OCI-LY3 (cell line): ENCODE results near the gene DHX30.

Source experiments
- H2AFZ ChIP-seq: fragments of 200-600, 300-600 bp; shearing (Covaris generic); 2 replicates; pipeline ENCODE4 v1.6.0; 2014; ENCODE audit warnings: antibody characterized with exemption, low read depth, low read length
- H3K27ac ChIP-seq: fragments of 200-600, 300-600 bp; sonication (generic); 2 replicates; pipeline ENCODE4 v1.5.1; 2014; ENCODE audit warnings: mild to moderate bottlenecking, low read length, moderate library complexity, mixed read lengths
- H3K27me3 ChIP-seq: fragments of 200-600, 300-600 bp; sonication (generic); 2 replicates; pipeline ENCODE4 v1.6.1; 2014; ENCODE audit warnings: low read depth, low read length, mixed read lengths
- H3K36me3 ChIP-seq: fragments of 200-600, 300-600 bp; sonication (generic); replicated peaks from 2 replicates; pipeline ENCODE3; 2014; ENCODE audit warnings: low read depth, low read length, mixed read lengths
- H3K4me1 ChIP-seq: fragments of 300-600, 200-600 bp; sonication (generic); 2 replicates; pipeline ENCODE4 v1.6.1; 2014; ENCODE audit warnings: low read length, mixed read lengths
- H3K4me2 ChIP-seq: fragments of 200-600, 300-600 bp; sonication (generic); 2 replicates; pipeline ENCODE4 v1.6.1; 2014; ENCODE audit warnings: low read length, mixed read lengths
- H3K4me3 ChIP-seq: fragments of 300-600, 200-600 bp; sonication (generic); 2 replicates; pipeline ENCODE4 v1.5.1; 2014; ENCODE audit warnings: antibody characterized with exemption, mild to moderate bottlenecking, low read length, moderate library complexity
- H3K79me2 ChIP-seq: fragments of 300-600, 200-600 bp; shearing (Covaris generic); 2 replicates; pipeline ENCODE4 v1.6.1; 2014; ENCODE audit warnings: mild to moderate bottlenecking, low read length, mixed read lengths
- H3K9ac ChIP-seq: fragments of 300-600, 200-600 bp; shearing (Covaris generic); 2 replicates; pipeline ENCODE4 v1.6.0; 2014; ENCODE audit warnings: mild to moderate bottlenecking, low read length, moderate library complexity
- H3K9me3 ChIP-seq: fragments of 200-600, 300-600 bp; shearing (Covaris generic); 2 replicates; pipeline ENCODE4 v1.6.1; 2014; ENCODE audit warnings: low read length, mixed read lengths; ENCODE audit not compliant: insufficient read depth
- H4K20me1 ChIP-seq: fragments of 200-600, 300-600 bp; sonication (generic); 2 replicates; pipeline ENCODE4 v1.6.1; 2016; ENCODE audit warnings: low read length, mixed read lengths; ENCODE audit not compliant: insufficient read depth
- CTCF ChIP-seq: fragments of 200-600, 300-600 bp; sonication (generic); IDR thresholded peaks from 2 replicates; pipeline ENCODE4 v1.5.1; 2014; ENCODE audit warnings: antibody characterized with exemption, low read length, low read depth
- EZH2phosphoT487 ChIP-seq: fragments of 200-600 bp; shearing (Covaris generic); IDR thresholded peaks from 2 replicates; pipeline ENCODE4 v1.6.1; 2018; ENCODE audit warnings: antibody characterized with exemption, mixed run types, low read depth

Gene DHX30

DNA sequence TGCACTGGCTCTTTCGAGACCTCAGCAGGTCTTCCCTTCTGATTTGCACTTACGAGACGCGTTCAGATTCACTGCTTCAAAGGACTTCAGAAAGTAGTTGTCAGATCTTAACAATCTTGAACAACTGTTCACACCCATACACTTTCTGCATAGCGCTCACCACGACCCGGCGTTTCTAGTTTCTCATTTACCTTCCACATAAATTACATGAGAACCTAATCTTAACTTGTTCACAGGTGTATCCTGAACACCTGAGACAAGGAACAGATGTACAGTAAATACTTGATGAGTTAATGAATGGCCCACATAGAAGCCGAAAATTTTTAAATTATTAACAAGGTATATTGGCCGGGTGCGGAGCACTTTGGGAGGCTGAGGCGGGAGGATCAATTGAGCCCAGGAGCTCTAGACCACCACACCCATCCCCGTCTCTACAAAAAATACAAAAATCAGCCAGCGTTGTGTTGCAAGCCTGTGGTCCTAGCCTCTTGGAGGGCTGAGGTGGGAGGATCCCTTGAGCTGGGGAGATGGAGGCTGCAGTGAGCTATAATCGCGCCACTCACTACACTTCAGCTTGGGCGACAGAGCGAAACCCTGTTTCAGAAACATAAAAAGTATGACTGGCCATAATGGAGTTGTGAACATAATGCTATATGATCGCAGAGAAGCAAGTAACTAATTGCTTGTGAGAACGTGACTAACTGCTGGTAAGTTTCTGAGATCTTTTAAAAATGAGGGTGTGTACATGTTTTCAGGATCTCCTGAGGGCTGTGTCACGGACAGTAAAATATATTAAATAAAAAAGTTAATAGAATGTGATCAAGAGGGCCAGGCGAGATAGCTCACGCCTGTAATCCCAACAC, 20.3 kb upstream of the DHX30 start:
- Histone ChIP-seq H3K4me1 (peaks cover 22% of the 10 kb centered on the region), H3K36me3 (peaks cover 8% of the 10 kb centered on the region), H3K27ac (peak overlapping the region; percentile 83), H4K20me1 (peaks cover 19% of the 10 kb centered on the region), H3K4me3 (peak overlapping the region; percentile 92), H2AFZ (peak overlapping the region; percentile 58; the same call in 1 of the 2 replicates), H3K9me3 (no peaks in the 10 kb centered on the region), H3K4me2 (peak overlapping the region; percentile 84), H3K27me3 (no peaks in the 10 kb centered on the region), H3K9ac (peak overlapping the region; percentile 88), H3K79me2 (peaks cover 52% of the 10 kb centered on the region)
- TF ChIP-seq EZH2phosphoT487 (no peak), CTCF (no peak)

GRCh38 chr3:47783673-47784072, 19.3 kb upstream of the DHX30 start:
- TF ChIP-seq CTCF (no peak), EZH2phosphoT487 (no peak)
- peaks cover 7% of the 10 kb centered on the region for H3K36me3 ChIP-seq
- H4K20me1 ChIP-seq = peaks cover 13% of the 10 kb centered on the region
- H3K4me3 ChIP-seq = no peak overlapping the region
- H3K4me2 ChIP-seq = no peak overlapping the region
- peaks cover 20% of the 10 kb centered on the region for H3K4me1 ChIP-seq
- H3K27ac ChIP-seq = no peak overlapping the region
- no peak overlapping the region for H2AFZ ChIP-seq
- no peaks in the 10 kb centered on the region for H3K27me3 ChIP-seq
- H3K9ac ChIP-seq = no peak overlapping the region
- H3K9me3 ChIP-seq = no peaks in the 10 kb centered on the region
- peaks cover 42% of the 10 kb centered on the region for H3K79me2 ChIP-seq

GRCh38 chr3:47791193-47791855, 11.6 kb upstream of the DHX30 start:
- Histone ChIP-seq H3K9ac (no peak overlapping the region), H3K4me3 (no peak overlapping the region), H2AFZ (no peak overlapping the region), H3K79me2 (no peaks in the 10 kb centered on the region), H3K4me2 (no peak overlapping the region), H4K20me1 (no peaks in the 10 kb centered on the region), H3K4me1 (peaks cover 7% of the 10 kb centered on the region; the same call in 1 of the 2 replicates), H3K27me3 (no peaks in the 10 kb centered on the region), H3K36me3 (no peaks in the 10 kb centered on the region), H3K9me3 (no peaks in the 10 kb centered on the region), H3K27ac (no peak overlapping the region)
- TF ChIP-seq CTCF (no peak), EZH2phosphoT487 (no peak)

DNA sequence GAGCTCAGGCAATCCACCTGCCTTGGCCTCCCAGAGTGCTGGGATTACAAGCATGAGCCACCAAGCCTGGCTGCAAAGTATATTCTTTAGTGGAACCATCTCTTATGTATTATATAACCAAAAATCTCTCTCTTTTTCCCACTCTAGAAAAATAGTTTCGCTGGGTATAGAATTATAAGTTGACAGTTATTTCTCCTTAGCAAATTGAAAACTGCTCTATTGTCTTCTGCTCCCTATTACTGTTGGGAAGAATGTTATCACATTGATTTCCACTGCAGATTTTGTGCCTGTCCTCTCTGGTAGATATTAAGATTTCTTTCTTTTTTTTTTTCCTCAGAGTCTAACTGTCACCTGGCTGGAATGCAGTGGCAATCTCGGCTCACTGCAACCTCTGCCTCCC, 10.2 kb upstream of the DHX30 start:
- no peak for TF ChIP-seq EZH2phosphoT487
- TF ChIP-seq CTCF = no peak
- no peaks in the 10 kb centered on the region for H3K27me3 ChIP-seq
- H3K9me3 ChIP-seq = no peaks in the 10 kb centered on the region
- H4K20me1 ChIP-seq = no peaks in the 10 kb centered on the region
- no peaks in the 10 kb centered on the region for H3K36me3 ChIP-seq
- H3K4me3 ChIP-seq = no peak overlapping the region
- no peak overlapping the region for H3K27ac ChIP-seq
- no peak overlapping the region for H3K4me2 ChIP-seq
- no peaks in the 10 kb centered on the region for H3K79me2 ChIP-seq
- H3K4me1 ChIP-seq = peaks cover 10% of the 10 kb centered on the region; the same call in 1 of the 2 replicates
- H3K9ac ChIP-seq = no peak overlapping the region
- H2AFZ ChIP-seq = no peak overlapping the region
